Right forelimb (tissue), 1 donor: Measurements from ENCODE around the gene RXRA.

Experiments
- DNase-seq: peaks from one replicate; pipeline ENCODE4 v3.0.0-alpha.2; 2018

The RXRA gene

DNA sequence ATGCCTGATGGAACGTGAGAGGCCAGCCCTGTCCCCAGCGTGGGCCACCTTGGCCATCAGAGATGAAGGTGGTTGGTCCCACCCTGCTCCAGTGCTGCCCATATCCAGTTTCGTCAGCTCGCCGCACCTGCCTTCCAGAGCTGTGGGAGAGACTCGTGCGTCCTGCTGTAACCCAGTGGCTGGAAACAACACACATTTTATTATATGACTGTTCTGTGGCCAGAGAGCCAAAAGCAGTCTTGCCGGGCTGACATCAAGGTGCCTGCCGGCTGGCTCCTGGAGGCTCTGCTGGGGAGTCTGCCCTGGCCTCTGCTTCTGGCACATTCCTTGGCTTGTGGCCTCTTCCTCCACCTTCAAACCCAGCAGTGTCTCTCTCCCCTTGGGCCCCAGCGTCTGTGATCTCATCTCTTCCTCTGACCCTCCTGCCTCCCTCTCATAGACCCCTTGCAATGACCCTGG, 94.7 kb downstream of the RXRA start:
- no peak for DNase-seq

DNA sequence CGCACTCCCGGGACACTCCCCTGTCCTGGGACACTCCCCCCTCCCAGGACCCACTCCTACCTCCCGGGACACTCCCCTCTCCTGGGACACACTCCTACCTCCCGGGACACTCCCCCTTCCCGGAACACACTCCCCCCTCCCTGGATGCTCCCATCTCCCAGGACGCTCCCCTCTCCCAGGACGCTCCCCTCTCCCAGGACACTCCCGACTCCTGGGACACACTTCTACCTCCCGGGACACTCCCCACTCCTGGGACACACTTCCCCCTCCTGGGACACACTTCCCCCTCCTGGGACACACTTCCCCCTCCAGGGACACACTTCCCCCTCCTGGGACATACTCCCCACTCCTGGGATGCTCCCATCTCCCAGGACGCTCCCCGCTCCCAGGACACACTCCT, 95.6 kb downstream of the RXRA start:
- no peak for DNase-seq

DNA sequence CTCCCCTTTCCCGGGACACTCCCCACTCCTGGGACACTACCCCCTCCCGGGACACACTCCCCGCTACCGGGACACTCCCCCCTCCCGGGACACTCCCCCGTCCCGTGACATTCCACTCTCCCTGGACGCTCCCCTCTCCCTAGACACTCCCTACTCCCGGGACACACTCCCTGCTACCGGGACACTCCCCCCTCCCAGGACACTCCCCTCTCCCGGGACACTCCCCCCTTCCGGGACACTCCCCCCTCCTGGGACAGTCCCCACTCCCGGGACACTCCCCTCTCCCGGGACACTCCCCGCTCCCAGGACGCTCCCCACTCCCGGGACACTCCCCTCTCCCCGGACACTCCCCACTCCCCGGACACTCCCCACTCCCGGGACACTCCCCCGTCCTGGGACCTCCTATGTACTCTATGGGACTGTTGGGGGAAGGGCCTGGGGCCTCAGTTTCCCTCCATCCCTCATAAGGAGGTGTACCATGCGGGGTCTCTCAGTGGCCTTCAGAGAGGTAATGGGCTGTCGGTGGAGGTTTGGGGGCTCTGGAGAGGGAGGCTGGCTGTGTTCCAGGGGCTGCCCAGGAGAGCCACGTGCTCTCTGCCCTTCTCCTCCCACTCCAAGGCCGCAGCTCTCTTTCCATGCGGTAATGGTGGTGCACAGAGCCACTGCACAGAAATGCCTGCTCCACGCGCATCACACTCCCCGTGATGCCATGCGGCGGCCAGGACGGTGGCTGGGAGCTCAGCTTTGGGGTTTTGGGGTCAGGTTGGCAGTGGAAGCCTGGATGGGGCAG, 96.2 kb downstream of the RXRA start:
- DNase-seq: no peak

- DNase-seq: no peak
Measured at GRCh38 chr9:134423166-134423565, 96.9 kb downstream of the RXRA start.

- DNase-seq: no peak
Measured at GRCh38 chr9:134423749-134424148, 97.5 kb downstream of the RXRA start.

DNA sequence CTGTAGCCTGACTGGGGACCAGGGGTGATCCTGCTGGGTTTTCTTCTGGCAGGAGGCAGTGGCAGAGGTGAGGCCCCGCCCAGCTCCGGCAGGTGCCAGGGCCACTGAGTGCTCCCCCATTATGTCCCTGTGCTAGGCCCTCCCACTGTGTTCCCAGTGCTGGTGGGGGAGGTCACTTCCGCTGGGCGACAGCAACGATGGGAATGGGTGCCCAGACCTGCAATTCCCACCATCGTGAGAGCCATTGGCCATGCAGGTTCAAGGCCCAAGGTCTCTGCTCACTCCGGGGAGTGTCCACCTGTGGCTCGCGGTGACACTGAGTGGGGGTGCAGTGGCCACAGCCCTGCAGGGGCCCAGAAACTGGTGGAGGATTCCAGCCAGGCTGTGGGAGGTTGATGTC, 98.6 kb downstream of the RXRA start:
- DNase-seq: no peak

DNA sequence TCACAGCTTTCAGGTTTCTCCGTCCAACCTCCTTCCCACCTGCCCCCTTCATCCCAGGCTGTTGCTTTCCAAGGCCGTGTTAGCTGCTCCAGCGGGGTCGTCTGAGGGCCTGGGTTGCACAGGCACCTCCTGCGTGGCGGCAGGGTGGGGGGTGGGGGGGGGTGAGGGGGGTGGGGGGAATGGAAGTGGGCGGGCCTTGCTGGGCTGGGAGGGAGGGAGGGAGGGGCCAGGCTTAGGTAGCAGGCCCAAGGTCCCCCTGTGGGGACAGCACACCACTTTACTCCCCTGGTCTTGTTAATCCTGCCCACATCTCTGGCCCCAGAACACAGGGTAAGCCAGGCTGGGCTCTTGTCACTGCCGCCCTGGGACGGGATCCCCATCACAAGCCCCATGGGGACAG, 99.1 kb downstream of the RXRA start:
- no peak for DNase-seq

- no peak for DNase-seq
Measured at GRCh38 chr9:134425812-134426211, 99.6 kb downstream of the RXRA start.

GRCh38 chr9:134426436-134426835, 100.2 kb downstream of the RXRA start:
- no peak for DNase-seq

- DNase-seq: no peak
Measured at GRCh38 chr9:134427153-134427782, 101.0 kb downstream of the RXRA start.

DNA sequence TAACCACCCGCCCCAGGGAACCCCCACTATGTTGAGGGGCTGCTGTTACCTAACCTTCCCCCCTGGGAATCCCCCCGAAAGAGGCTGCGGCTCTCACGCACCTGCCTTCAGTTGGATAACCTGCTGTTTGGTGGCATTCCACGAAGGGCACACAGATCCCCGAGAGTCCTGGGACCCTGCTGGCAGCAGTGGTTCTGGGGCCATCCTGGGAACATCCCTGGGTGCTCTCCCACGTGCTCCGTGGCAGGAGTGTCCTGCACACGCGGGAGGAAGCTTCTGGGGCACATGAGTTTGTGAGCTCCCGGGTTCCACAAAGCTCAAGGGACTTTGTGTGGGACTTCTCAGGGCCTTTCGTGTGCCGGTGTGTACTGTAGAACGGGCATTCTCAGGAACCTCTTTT, 102.3 kb downstream of the RXRA start:
- no peak for DNase-seq

DNA sequence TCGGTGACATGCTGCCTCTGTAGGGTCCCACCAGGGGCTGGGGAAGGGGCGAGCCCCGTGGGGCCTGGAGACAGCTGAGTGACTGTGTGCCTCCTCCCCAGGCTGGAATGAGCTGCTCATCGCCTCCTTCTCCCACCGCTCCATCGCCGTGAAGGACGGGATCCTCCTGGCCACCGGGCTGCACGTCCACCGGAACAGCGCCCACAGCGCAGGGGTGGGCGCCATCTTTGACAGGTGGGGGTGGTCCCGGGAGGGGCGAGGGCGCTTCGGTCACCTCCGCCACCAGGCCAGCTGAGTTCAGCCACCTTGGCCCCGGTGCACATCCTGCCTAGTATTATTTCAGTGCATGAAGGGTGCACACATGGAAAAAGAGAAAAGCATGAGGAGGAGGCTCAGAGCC, 102.8 kb downstream of the RXRA start:
- DNase-seq: no peak

- DNase-seq: no peak
Measured at GRCh38 chr9:134429481-134429880, 103.2 kb downstream of the RXRA start.

DNA sequence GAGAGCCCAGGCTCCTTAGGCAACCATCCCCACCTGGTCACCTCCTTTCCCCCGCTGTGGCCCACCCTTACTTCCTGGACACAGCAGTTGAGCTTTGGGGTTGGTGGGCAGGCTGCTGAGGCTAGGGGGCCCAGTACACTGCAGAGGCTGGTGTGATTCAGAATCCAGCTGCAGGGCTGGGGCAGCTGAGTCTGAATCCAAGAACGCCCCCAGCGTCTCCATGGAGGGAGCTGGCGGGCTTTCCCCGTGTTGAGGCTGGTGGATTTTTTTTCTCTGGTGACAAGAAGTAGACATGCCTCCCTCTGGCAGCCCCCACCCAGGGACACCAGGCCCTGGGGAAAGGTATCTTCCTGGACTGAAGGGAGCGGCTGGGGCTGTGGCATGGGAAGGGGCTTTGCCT, 104.8 kb downstream of the RXRA start:
- DNase-seq: no peak

- DNase-seq: no peak
Measured at GRCh38 chr9:134431626-134432025, 105.4 kb downstream of the RXRA start.

- no peak for DNase-seq
Measured at GRCh38 chr9:134432471-134432870, 106.2 kb downstream of the RXRA start.

DNA sequence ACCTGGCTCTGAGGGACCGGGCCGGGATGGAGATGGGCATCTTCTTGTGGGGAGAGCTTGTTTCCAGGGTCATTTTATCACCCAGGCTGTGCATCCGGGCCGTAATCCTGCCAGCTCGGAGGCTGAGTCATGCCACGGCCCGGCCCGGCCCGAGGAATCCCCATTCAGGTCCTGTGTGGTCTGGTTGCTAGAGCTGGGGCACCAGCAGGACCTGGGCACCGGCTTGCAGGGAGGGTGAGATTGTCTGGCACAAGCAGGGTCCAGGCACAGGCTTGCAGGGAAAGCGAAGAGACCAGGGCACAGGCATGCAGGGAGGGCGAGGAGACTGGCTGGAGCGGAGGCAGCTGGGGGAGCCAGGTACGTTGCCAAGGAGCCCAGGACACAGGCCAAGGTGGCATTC, 106.8 kb downstream of the RXRA start:
- DNase-seq: no peak

DNA sequence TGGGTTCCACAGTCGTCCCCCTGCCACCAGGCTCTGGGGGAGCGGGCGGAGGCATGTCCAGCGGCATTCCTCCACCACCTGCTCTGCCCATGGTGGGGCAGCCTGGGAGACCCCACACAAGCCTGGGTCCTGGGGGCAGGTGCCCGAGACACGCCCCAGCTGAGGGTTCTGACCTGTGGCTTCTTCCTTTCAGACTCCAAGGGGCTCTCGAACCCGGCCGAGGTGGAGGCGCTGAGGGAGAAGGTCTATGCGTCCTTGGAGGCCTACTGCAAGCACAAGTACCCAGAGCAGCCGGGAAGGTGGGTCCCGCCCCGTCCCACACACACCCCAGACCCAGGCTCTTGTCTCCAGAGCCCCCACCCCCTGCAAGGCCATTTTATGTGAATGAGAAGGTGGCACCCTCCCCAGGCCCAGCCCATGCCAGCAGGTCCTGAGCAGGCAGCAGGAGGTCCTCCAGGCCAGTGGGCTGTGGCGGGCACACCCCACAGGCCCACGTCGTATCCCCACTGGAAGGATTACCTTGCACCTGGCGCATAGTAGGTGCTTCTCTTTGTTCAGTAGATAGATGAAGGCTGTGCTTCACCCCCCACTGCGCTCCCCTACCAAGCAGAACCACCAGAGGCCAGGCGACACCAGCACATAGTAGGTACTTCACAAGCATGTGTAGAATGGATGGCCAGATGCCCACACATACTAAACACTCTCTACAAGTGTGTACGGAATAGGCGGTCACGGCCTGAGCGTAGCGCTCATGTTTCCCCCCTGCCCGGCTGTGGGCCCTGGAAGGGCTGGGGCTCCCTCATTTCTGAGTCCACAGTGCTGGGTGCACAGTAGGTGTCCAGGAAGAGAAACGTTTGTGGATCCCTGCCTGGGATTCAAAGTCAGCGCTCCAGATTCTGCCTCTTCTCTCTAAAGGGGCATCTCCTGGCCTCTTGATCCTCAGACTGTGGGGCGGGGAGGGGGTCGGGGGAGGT, 107.9 kb downstream of the RXRA start:
- peak; percentile 64 for DNase-seq

GRCh38 chr9:134434894-134435506, 108.7 kb downstream of the RXRA start:
- peak; percentile 98 for DNase-seq

GRCh38 chr9:134435550-134436378, 109.5 kb downstream of the RXRA start:
- no peak for DNase-seq

GRCh38 chr9:134436379-134436762, 110.1 kb downstream of the RXRA start:
- no peak for DNase-seq

DNA sequence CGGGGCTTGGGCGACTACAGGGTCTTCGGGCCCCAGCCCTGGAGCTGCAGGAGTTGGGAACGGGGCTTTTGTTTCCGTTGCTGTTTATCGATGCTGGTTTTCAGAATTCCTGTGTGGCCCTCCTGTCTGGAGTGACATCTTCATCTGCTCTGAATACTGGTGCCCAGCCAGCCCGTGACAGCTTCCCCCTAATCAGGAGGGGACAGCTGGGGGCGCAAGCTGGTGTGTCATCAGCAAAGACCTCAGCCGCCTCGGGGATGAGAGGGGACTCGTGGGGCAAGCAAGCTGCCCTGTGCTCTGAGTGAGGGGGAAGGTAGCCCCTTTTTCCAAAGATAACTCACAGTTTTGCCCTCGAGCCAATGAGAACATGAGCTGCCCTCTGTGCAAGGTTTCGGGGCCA, 110.7 kb downstream of the RXRA start:
- DNase-seq: peak; percentile 55
